ENCODE results near the gene CCL15. TPM values are rescaled to one million over a fixed set of nuclear protein-coding genes. Genes with fewer than 3 reads are reported as not detected.
"Not testable (repeated sequence)": the region's sequence is repeated elsewhere in the genome, so short reads cannot be mapped to it uniquely, and the experiment has no call there.

CCL15 gene
- total and polyA plus RNA-seq, 2 experiments from 2014 or later = 32.0 to 39.0 TPM

- Histone ChIP-seq H3K79me2 (no peaks in the 10 kb centered on the region), H2AFZ (no peak overlapping the region), H3K9me3 (ENCODE audit: low read depth) (no peaks in the 10 kb centered on the region), H3K4me1 (ENCODE audit: insufficient read depth) (no peaks in the 10 kb centered on the region), H3K9me2 (replicated peaks; ENCODE audit: insufficient read depth) (no peaks in the 10 kb centered on the region), H3K4me2 (no peak overlapping the region), H3K27ac (no peak overlapping the region), H3K27me3 (peaks cover 14% of the 10 kb centered on the region), H3K4me3 (no peak overlapping the region), H3K36me3 (replicated peaks; ENCODE audit: insufficient read depth, low read depth) (no peaks in the 10 kb centered on the region), H4K20me1 (ENCODE audit: insufficient read depth, poor library complexity, severe bottlenecking) (no peaks in the 10 kb centered on the region)
- no peak for DNase-seq (ENCODE audit: low spot score)
- TF ChIP-seq EZH2phosphoT487 (IDR thresholded peaks at IDR 0.05; ENCODE audit: low read depth, severe bottlenecking, unreplicated experiment) = no peak
- WGBS (ENCODE audit: low lambda C conversion rate, missing lambda C conversion rate) = 92% methylated on average over 2 of the region's 2 CpGs
These were observed 15.2 kb upstream of the CCL15 start for GRCh38 chr17:36016555-36016954.

GRCh38 chr17:36015895-36016294 is 14.5 kb upstream of the CCL15 start:
- H3K27ac ChIP-seq; H3K79me2 ChIP-seq; DNase-seq (ENCODE audit: low spot score); H4K20me1 ChIP-seq (ENCODE audit: insufficient read depth, poor library complexity, severe bottlenecking); H3K4me3 ChIP-seq; H3K4me1 ChIP-seq (ENCODE audit: insufficient read depth); H3K36me3 ChIP-seq (replicated peaks; ENCODE audit: insufficient read depth, low read depth); H3K4me2 ChIP-seq; H3K9me3 ChIP-seq (ENCODE audit: low read depth); H2AFZ ChIP-seq; H3K27me3 ChIP-seq; H3K9me2 ChIP-seq (replicated peaks; ENCODE audit: insufficient read depth): not testable (repeated sequence)
- 96% methylated on average over 4 of the region's 4 CpGs for WGBS (ENCODE audit: low lambda C conversion rate, missing lambda C conversion rate)

GRCh38 chr17:36014946-36015345 is 13.6 kb upstream of the CCL15 start:
- WGBS (ENCODE audit: low lambda C conversion rate, missing lambda C conversion rate) = 79% methylated on average over 5 of the region's 5 CpGs
- DNase-seq (ENCODE audit: low spot score) = no peak
- Histone ChIP-seq H2AFZ (no peak overlapping the region), H3K4me2 (no peak overlapping the region), H3K4me1 (ENCODE audit: insufficient read depth) (no peaks in the 10 kb centered on the region), H4K20me1 (ENCODE audit: insufficient read depth, poor library complexity, severe bottlenecking) (no peaks in the 10 kb centered on the region), H3K9me3 (ENCODE audit: low read depth) (no peaks in the 10 kb centered on the region), H3K27me3 (peaks cover 4% of the 10 kb centered on the region), H3K79me2 (no peaks in the 10 kb centered on the region), H3K27ac (no peak overlapping the region), H3K4me3 (no peak overlapping the region), H3K36me3 (replicated peaks; ENCODE audit: insufficient read depth, low read depth) (no peaks in the 10 kb centered on the region), H3K9me2 (replicated peaks; ENCODE audit: insufficient read depth) (no peaks in the 10 kb centered on the region)
- TF ChIP-seq EZH2phosphoT487 (IDR thresholded peaks at IDR 0.05; ENCODE audit: low read depth, severe bottlenecking, unreplicated experiment) (no peak), CTCF (IDR thresholded peaks at IDR 0.05; ENCODE audit: poor library complexity) (no peak), EZH2 (IDR thresholded peaks at IDR 0.05; ENCODE audit: borderline replicate concordance) (no peak)

GRCh38 chr17:36011201-36011600 is 9.8 kb upstream of the CCL15 start:
- Histone ChIP-seq H3K4me3 (no peak overlapping the region), H3K79me2 (no peaks in the 10 kb centered on the region), H3K27ac (no peak overlapping the region), H3K36me3 (replicated peaks; ENCODE audit: insufficient read depth, low read depth) (no peaks in the 10 kb centered on the region), H3K4me2 (no peak overlapping the region), H3K9me2 (replicated peaks; ENCODE audit: insufficient read depth) (no peaks in the 10 kb centered on the region), H3K9me3 (ENCODE audit: low read depth) (no peaks in the 10 kb centered on the region), H2AFZ (no peak overlapping the region), H3K27me3 (no peaks in the 10 kb centered on the region), H4K20me1 (ENCODE audit: insufficient read depth, poor library complexity, severe bottlenecking) (no peaks in the 10 kb centered on the region), H3K4me1 (ENCODE audit: insufficient read depth) (no peaks in the 10 kb centered on the region)
- TF ChIP-seq EZH2phosphoT487 (IDR thresholded peaks at IDR 0.05; ENCODE audit: low read depth, severe bottlenecking, unreplicated experiment) (no peak), CTCF (IDR thresholded peaks at IDR 0.05; ENCODE audit: poor library complexity) (no peak), EZH2 (IDR thresholded peaks at IDR 0.05; ENCODE audit: borderline replicate concordance) (no peak)
- no peak for DNase-seq (ENCODE audit: low spot score)
- 80% methylated on average over 2 of the region's 2 CpGs for WGBS (ENCODE audit: low lambda C conversion rate, missing lambda C conversion rate)
